T-helper 17 cell (primary cell): Measurements from ENCODE around the gene CETP. TPM values are rescaled to one million over a fixed set of nuclear protein-coding genes. Genes with fewer than 3 reads are reported as not detected.

Source experiments
- ATAC-seq: fragments of 150-1000 bp; cut with Tn5 transposase; 2 replicates; pipeline ENCODE4 v1.10.0; 2021; ENCODE audit warnings: mild to moderate bottlenecking, moderate library complexity
- DNase-seq, 3 donors: peaks; one replicate each; pipeline versions ENCODE4 v3.0.0 to v3.0.0-alpha.2; 2020 to 2021
- H3K9me3 ChIP-seq: one replicate; pipeline ENCODE4 v1.7.0; 2013; ENCODE audit warnings: low read length, mild to moderate bottlenecking; ENCODE audit not compliant: control insufficient read depth, poor library complexity, severe bottlenecking
- H3K27ac Mint-ChIP-seq: one replicate; pipeline ENCODE4 v1.8.0; 2022; ENCODE audit warnings: mild to moderate bottlenecking, moderate library complexity, mixed read lengths
- H3K27me3 Mint-ChIP-seq: one replicate; pipeline ENCODE4 v1.8.0; 2022; ENCODE audit warnings: mixed read lengths
- H3K36me3 Mint-ChIP-seq: one replicate; pipeline ENCODE4 v1.8.0; 2022; ENCODE audit warnings: low read depth, mixed read lengths
- H3K4me1 Mint-ChIP-seq: one replicate; pipeline ENCODE4 v1.8.0; 2022; ENCODE audit warnings: mild to moderate bottlenecking, mixed read lengths
- H3K4me3 Mint-ChIP-seq: one replicate; pipeline ENCODE4 v1.8.0; 2022; ENCODE audit warnings: mild to moderate bottlenecking, moderate library complexity, mixed read lengths
- total RNA-seq, 4 donors: library from RNA in 2 of 4; stranded (reverse) in 2 of 4; gene quantifications; one replicate each; pipeline ENCODE4 v1.2.3 and lab custom pipeline; 2022 to 2026

The CETP gene
- total RNA-seq, 2 donors from 2014 or later, result 2.3 TPM; not detected in 1

DNA sequence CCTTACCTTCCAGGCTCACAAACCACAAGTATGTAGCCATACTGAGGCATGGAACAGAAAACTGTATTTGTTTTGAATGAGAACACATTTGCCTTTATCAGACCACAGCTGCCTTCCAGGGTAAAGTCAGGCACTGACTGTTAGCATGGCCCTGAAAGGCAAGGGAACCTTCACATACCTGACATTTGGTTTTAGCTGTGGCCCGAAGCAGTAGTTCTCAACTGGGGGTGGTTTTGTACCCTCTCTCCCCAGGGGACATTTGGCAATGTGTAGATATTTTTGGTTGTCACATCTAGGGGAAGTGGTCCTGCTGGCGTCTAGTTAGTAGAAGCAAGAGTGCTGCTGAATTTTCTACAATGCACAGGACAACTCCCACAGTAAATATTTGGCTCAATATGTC, 20.7 kb upstream of the CETP start:
- peaks cover 37% of the 10 kb centered on the region for H3K4me1 Mint-ChIP-seq
- no peak overlapping the region for H3K27ac Mint-ChIP-seq

DNA sequence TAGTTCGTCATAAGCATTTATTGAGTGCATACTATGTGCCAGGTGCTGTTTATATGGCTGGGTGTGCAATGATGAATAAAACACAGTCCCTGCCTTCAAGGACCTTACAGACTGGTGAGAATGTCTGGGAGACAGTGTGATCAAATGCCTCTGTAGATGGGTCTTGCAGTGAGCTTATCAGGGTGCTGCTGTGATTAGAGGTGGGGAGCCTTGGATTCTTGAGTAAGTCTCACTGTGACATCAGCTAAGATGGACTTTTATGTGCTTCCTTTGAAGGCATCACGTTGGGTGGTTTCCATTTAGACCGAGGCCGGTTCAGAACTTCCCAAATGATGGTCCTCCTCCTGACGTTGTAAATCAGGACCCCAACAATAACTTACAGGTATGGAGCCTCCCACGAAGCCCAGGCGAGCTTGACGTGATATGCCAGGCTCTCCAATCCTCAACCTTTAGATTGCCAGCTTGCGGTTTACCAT, 19.9 kb upstream of the CETP start:
- DNase-seq, result no peak
- ATAC-seq, result no peak
- H3K9me3 ChIP-seq, result no peaks in the 10 kb centered on the region
- Mint-ChIP-seq H3K4me1 (peaks cover 34% of the 10 kb centered on the region), H3K27ac (no peak overlapping the region), H3K36me3 (peaks cover 5% of the 10 kb centered on the region), H3K27me3 (no peaks in the 10 kb centered on the region), H3K4me3 (no peak overlapping the region)

More for the DNA sequence above, 20.7 kb upstream of the CETP start:
- Mint-ChIP-seq H3K27me3 (no peaks in the 10 kb centered on the region), H3K36me3 (peaks cover 3% of the 10 kb centered on the region), H3K4me3 (no peak overlapping the region)
- no peak for ATAC-seq
- no peaks in the 10 kb centered on the region for H3K9me3 ChIP-seq
- DNase-seq, result no peak

DNA sequence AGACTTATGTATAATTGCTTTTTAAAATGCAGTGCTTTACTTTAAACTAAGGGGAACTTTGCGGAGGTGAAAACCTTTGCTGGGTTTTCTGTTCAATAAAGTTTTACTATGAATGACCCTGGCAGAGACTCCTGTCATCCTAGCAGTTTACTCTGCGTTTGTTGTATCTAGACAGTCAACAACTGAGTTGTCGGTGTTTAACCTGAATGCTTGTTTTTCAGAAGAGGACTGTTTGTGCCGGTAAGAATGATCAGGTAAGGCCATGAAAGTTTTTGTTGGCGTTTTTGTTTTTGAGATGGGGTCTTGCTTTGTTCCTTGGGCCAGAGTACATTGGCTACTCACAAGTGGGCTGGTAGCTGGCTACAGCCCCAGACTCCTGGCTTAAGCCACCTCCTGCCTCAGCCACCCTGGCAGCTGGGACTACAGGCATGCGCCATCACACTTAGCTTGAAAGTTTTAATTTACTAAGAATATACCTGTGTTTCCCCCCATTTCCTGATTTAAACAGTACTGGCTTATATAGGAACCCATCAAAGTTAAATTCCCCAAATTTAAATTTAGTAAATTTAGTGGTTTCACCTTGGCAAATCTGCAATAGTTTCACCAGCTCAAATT, 17.9 kb upstream of the CETP start:
- Mint-ChIP-seq H3K4me3 (no peak overlapping the region), H3K36me3 (peaks cover 3% of the 10 kb centered on the region), H3K27ac (peak overlapping the region; percentile 86), H3K4me1 (peaks cover 21% of the 10 kb centered on the region), H3K27me3 (no peaks in the 10 kb centered on the region)
- ATAC-seq, result no peak
- no peak for DNase-seq
- no peaks in the 10 kb centered on the region for H3K9me3 ChIP-seq

DNA sequence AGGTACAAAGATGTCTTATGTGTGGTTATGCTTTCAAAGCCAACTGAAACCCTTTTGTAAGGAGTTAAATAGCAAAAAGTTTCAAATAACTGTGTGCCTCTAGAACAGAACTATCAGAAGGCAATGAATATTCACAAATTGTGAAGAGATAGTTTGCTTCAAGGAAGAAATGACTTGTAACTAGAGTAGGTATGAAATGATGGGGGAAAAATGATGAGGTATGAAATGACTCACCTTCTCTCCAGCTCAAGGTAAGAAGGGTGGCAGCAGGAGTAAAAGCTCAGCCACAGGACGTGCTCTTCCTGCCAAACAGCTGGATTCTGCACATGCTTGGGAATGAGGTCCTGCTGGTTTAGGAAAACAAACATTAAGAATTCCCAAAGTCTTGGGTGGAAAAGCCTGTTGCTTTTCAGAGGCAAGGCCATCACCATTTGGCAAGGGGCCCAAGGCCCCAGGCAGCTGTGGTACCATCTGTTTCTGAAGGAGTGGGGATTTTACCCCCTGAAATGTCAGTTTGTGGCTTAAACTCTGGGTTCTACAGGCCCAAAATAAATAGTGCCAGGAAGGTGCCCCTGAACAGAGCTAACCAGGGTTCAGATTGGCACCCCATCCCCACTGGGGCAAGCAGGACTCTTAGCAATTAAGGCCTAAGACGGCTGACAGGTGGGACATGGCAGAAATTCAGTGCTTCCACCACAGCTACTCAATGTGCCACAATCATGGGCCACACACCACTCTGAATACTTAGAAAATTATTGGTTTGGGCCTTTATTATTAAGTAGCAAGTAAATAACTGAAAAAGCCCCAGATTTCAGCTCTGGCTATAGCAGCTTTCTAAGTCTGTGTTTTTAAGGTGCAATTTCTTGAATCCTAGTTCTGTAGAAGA, 16.6 kb upstream of the CETP start:
- no peaks in the 10 kb centered on the region for H3K9me3 ChIP-seq
- H3K27ac Mint-ChIP-seq, result peak overlapping the region; percentile 86
- peaks cover 12% of the 10 kb centered on the region for H3K4me1 Mint-ChIP-seq
- no peak for DNase-seq
- H3K27me3 Mint-ChIP-seq, result no peaks in the 10 kb centered on the region
- ATAC-seq, result no peak
- H3K36me3 Mint-ChIP-seq, result peaks cover 3% of the 10 kb centered on the region
- no peak overlapping the region for H3K4me3 Mint-ChIP-seq

DNA sequence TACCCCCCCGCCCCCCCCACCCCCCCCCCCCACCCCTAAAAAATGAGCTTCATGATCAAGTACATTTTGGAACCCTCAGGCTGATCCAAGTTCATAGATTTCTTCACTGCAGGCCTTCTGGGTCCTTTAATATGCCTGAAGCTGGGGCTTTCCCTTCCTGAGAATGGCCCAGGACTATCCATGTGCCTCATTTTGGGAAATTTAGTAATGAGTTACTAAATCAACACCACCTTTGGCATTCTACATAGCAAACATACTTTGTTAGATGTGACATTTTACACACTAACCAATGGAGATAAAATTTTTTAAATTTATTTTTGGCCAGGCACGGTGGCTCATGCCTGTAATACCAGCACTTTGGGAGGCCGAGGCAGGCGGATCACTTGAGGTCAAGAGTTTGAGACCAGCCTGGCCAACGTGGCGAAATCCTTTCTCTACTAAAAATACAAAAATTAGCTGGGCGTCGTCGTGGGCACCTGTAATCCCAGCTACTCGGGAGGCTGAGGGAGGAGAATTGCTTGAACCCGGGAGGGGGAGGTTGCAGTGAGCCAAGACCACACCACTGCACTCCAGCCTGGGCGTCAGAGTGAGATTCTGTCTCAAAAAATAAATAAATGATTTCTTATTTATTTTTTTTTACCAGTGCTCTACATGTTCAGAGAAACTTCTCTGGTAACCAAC, 15.8 kb upstream of the CETP start:
- Mint-ChIP-seq H3K4me1 (peaks cover 17% of the 10 kb centered on the region), H3K36me3 (peaks cover 3% of the 10 kb centered on the region), H3K27me3 (no peaks in the 10 kb centered on the region), H3K4me3 (no peak overlapping the region), H3K27ac (no peak overlapping the region)
- ATAC-seq (no peak), DNase-seq (no peak)
- no peaks in the 10 kb centered on the region for H3K9me3 ChIP-seq

DNA sequence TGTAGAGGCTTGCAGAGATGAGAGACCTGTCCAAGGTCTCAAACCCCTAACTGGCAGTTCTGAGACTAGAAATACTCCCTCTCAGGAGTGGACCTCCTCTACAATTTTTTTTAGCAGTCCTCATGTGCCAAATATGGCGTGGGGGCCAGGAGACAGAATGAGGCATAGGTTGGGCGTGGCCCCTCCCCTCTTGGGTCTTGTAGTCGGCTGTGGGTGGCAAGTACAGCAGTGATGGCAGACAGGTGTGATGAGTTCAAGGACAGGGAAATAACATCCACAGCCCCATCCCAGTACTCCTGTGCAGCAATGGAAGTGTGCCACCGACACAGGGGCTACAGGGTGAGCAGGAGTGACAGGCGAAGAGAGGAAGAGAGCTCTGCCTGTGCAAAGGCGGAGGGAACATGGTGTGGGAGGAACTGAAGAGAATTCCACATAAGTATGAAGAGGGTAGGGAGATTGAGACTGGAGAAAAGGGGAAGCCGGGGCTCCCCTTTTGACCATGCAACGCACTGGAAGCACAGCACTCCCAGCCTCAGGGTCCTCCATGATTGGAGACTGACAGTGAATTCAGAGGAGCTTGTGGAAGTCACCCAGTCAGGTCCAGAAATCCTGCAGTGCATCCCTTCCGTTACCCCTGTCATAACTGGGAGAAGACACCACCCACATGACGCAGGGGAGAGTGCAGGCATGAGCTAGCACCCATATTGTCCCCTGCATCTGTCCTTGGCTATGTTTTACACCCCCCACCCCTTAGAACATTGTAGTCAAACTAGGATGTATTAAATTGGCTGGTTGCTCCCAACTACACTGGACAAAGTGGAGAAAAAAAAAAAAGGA, 14.8 kb upstream of the CETP start:
- Mint-ChIP-seq H3K27me3 (no peaks in the 10 kb centered on the region), H3K27ac (no peak overlapping the region), H3K4me1 (peaks cover 21% of the 10 kb centered on the region), H3K36me3 (peaks cover 3% of the 10 kb centered on the region), H3K4me3 (no peak overlapping the region)
- no peaks in the 10 kb centered on the region for H3K9me3 ChIP-seq
- DNase-seq (no peak), ATAC-seq (no peak)

DNA sequence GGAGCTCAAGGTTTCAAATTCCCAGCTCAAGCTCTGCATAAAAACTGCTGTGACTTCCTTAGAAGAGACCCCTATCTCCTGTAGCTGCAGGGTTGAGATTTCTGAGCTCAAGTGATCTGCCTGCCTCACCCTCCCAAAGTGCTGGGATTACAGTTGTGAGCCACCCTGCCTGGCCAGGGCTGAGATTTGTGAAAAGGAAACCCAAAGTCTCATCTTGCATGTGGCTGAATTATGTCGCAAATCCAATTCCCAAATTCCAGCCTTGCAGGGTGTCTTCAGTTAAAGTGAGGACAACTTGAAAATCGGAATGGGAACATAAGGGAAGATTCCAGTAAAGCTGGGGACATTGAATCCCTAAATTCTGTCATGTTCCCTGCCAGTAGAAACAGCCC, 14.2 kb upstream of the CETP start:
- Mint-ChIP-seq H3K27me3 (no peaks in the 10 kb centered on the region), H3K4me3 (no peak overlapping the region), H3K27ac (peak overlapping the region; percentile 69), H3K4me1 (peaks cover 21% of the 10 kb centered on the region), H3K36me3 (peaks cover 3% of the 10 kb centered on the region)
- DNase-seq (no peak), ATAC-seq (no peak)
- no peaks in the 10 kb centered on the region for H3K9me3 ChIP-seq

DNA sequence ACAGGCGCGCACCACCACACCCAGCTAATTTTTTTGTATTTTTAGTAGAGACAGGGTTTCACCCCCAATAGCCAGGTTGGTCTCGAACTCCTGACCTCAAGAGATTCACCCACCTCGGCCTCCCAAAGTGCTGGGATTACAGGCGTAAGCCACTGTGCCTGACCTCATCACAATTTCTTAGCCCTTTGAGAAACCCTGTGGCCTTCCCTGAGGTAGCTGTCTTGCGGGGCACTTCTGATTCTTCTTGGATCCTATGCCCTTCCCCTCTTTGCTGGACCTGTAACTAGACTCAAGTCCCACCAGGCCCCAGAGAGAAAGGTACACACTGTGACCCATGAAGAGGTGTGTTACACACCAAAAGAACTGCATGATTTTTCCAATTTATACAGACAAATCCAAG, 13.5 kb upstream of the CETP start:
- Mint-ChIP-seq H3K27me3 (no peaks in the 10 kb centered on the region), H3K36me3 (peaks cover 3% of the 10 kb centered on the region), H3K27ac (peak overlapping the region; percentile 69), H3K4me1 (peaks cover 18% of the 10 kb centered on the region), H3K4me3 (no peak overlapping the region)
- no peak for ATAC-seq
- no peaks in the 10 kb centered on the region for H3K9me3 ChIP-seq
- DNase-seq, result no peak

DNA sequence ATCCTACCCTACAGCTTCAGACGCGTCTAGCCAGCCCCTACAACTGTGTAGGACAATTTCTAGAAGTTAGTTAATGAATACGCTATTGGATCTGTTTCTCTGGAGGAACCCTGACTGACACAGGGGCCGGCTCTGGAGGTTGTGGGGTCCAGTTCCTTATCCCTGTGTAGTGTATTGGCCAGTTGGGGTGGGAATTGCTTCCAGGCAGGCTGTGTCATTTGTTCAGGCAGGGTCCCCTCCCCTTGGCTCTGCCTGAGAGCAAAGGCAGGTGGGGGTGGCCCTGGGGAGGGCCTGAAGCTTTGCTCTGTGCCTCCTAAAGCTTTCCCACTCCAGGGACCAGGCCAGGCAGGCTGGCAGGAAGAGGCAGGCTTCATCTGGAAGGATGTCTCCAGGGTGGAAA, 11.7 kb upstream of the CETP start:
- Mint-ChIP-seq H3K4me3 (no peak overlapping the region), H3K27ac (peak overlapping the region; percentile 92), H3K4me1 (peaks cover 14% of the 10 kb centered on the region), H3K27me3 (no peaks in the 10 kb centered on the region), H3K36me3 (peaks cover 3% of the 10 kb centered on the region)
- DNase-seq (no peak), ATAC-seq (no peak)
- H3K9me3 ChIP-seq, result no peaks in the 10 kb centered on the region

DNA sequence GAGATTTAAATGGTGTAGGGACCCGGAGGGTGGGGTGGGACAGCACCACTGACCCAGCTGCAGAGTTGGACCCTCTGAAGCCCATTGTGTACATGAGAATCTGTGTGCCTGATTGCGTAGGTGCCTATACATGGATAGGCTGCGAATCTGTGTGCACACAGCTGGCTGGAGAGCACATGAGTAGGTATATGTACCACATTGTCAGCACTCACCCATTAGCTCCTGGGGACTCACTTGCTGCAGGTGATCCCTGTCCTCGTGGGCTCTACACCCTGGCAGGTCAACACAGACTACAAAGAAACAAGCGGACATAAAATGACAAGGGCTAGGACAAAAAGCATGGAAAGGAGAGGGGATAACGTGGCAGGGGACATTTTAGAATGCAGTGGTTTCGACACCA, 11.3 kb upstream of the CETP start:
- Mint-ChIP-seq H3K36me3 (peaks cover 3% of the 10 kb centered on the region), H3K27me3 (no peaks in the 10 kb centered on the region), H3K4me1 (peaks cover 14% of the 10 kb centered on the region), H3K27ac (peak overlapping the region; percentile 92), H3K4me3 (no peak overlapping the region)
- no peaks in the 10 kb centered on the region for H3K9me3 ChIP-seq
- DNase-seq, result no peak
- ATAC-seq, result no peak

DNA sequence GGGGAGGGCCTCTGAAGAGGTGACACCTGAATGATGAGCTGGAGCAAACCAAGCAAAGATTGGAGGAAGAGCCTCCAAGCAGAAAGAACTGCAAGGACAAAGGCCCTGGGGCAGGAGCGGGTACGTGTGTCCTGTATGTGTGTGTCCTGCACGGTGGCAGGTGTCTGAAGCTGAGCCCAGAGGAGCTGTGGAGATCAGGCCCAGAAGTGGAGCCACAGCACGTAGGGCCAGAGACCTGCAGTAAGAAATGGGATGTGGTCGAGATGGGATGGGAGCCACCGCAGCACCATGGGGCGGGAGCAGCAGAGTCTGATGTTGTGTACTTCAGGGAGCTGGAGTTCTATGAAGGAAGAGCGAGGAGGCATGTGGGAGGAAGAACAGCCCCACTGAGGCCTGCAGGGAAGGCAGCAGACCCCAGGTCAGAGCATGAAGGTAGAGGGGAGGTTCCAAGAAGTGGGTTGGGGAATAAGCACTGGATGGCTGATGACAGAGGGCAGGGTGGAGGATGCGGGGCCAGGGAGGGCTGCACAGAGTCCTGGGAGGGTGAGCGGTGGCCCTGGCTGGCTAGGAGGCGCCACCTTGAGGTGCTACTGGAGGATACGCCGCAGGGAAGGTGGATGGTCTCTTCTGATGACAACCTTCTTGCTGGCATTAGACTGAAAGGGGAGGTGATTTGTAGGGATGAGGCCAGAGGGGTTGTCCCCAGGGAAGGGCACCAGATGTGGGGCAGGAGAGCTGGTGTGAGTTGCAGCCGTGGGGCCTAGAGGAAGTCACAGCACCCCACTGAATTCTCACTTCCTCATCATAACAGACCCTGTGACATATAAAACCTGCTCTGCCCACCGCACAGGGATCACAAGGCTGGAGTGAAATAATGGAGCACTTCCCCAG, 10.6 kb upstream of the CETP start:
- H3K4me3 Mint-ChIP-seq, result no peak overlapping the region
- peaks cover 14% of the 10 kb centered on the region for H3K4me1 Mint-ChIP-seq
- H3K36me3 Mint-ChIP-seq, result peaks cover 3% of the 10 kb centered on the region
- H3K27me3 Mint-ChIP-seq, result no peaks in the 10 kb centered on the region
- DNase-seq (peak; percentile 23 to 30 (median 28)), ATAC-seq (peak; percentile 79)
- H3K9me3 ChIP-seq, result no peaks in the 10 kb centered on the region
- H3K27ac Mint-ChIP-seq, result peak overlapping the region; percentile 92

DNA sequence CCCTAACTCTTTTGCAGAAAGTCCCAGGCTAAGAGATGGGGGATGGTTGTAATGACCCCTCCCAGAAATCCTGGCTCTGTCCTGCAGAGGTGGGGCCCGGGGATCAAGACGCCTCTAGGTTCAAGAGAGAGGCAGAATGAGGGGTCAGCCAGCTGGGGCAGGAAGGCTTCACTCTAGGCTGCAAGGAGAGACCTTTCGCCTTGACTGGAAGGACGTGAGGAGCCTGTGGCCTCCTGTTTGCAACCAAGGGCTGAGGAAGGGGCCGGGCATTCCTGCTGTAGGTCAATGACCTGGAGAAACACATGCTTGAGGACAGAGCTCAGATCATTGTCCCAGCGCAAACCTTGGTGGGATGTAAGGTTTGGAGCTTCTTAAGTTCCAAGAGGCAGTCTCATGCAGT, 8.7 kb upstream of the CETP start:
- DNase-seq, result no peak
- H3K27ac Mint-ChIP-seq, result no peak overlapping the region
- no peak for ATAC-seq
- peaks cover 12% of the 10 kb centered on the region for H3K4me1 Mint-ChIP-seq
- H3K36me3 Mint-ChIP-seq, result no peaks in the 10 kb centered on the region
- no peaks in the 10 kb centered on the region for H3K9me3 ChIP-seq
- H3K27me3 Mint-ChIP-seq, result no peaks in the 10 kb centered on the region
- no peak overlapping the region for H3K4me3 Mint-ChIP-seq
